ENCODE data around the gene LPAR2.
"Not testable (repeated sequence)": the region's sequence is repeated elsewhere in the genome, so short reads cannot be mapped to it uniquely, and the experiment has no call there.

The LPAR2 gene

GRCh38 chr19:19598728-19599451, 29.1 kb downstream of the LPAR2 start:
- DNase-seq (ENCODE audit: low read depth, low spot score) = not testable (repeated sequence)

GRCh38 chr19:19597809-19598306, 30.2 kb downstream of the LPAR2 start:
- no peak for DNase-seq (ENCODE audit: low read depth, low spot score)

DNA sequence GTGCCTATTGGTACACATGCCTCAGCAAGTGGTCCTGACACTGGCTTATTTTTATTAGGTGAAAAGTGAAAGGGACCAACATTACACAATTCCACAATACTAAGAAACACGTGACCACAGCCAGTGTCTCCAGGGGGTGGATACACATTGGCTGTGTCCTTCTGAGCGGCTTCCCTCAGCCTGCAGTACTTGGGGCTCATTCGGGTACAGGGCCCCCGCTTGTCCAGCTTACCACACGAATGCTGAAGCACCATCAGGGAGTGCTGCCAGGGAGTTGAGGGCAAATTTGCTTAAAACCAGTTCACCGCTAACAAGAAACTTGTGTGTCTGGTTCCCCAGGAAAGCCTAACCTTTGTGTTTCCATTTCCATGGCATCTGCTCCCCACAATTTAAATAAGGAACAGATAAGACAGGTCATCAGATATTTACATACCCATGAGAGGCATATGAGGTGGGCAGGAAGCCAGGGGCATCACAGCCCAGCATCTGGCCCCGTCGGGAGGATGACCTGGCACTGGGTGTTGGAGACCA, 32.8 kb downstream of the LPAR2 start:
- no peak for DNase-seq (ENCODE audit: low read depth, low spot score)

DNA sequence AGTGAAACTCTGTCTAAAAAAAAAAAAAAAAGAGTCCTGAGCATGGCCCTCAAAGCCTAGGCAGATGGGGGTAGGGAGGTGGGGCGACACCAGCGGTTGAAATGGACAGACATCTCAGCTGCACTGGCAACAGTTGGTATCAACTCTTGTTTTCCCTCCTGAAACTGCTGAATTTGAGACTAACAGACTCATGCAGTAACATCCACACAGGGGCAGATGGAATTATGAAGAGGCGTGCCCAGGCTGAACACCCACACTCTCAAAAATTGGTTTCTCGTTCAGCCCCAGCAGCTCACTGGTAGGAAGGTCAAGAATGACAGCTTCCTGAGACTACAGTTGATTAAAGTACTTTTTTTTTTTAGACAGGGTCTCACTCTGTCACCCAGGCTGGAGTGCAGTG, 33.6 kb downstream of the LPAR2 start:
- DNase-seq (ENCODE audit: low read depth, low spot score) = no peak

- DNase-seq (ENCODE audit: low read depth, low spot score) = no peak
Observed at GRCh38 chr19:19592690-19593089, 35.3 kb downstream of the LPAR2 start.

DNA sequence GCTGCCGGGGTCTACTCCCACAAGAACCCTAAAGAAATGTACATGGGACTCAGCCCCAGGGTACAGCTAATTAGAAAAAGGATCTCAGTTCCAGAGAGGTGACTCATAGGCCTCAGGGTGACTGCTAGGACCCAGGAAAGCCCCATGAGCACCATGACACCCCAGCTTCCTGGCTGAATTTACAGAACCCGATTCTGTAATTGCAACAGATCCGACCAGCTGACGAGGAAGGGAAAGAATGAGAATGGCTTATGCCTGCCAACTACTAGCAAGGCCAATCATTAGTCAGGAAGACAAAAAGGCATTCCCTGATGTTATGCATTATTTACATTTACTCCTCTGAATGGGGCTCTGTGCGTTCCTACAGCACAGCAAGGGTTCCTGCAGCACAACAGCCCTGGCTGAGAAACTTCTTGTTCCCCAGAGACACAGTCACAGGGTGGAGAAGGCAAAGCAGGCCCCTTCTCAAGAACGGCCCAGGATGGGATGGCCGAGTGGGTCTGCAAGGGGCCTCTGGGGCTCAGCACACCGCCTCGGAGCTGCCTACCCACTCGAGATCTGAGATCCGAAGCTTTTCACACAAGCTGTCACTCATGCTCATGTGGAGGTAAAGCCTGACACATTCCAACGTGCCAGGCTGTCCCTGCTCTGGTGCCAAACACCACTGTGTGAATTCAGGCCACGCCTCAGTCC, 36.7 kb downstream of the LPAR2 start:
- DNase-seq (ENCODE audit: low read depth, low spot score) = peak; percentile 89

- no peak for DNase-seq (ENCODE audit: low read depth, low spot score)
Observed at GRCh38 chr19:19588546-19588945, 39.5 kb downstream of the LPAR2 start.

DNA sequence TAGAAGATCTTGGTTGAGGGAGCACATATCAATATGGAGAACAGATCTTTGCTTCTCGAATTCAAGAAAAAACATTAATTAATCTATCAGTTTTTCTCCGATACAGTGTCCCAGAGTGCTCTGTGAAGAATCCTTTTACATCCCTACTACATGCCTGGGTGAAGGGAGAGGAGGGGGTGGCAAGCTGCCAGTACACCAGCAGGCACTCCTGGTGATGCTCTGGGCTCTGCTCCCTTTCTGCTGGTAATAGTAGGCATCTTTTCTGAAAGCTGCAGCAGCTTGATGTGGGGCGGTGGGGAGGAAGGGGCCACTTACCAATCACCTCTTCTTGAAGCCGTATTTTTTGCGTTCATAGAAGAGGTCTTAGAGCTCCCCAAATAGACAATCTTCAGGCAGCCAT, 40.2 kb downstream of the LPAR2 start:
- DNase-seq (ENCODE audit: low read depth, low spot score) = no peak

DNA sequence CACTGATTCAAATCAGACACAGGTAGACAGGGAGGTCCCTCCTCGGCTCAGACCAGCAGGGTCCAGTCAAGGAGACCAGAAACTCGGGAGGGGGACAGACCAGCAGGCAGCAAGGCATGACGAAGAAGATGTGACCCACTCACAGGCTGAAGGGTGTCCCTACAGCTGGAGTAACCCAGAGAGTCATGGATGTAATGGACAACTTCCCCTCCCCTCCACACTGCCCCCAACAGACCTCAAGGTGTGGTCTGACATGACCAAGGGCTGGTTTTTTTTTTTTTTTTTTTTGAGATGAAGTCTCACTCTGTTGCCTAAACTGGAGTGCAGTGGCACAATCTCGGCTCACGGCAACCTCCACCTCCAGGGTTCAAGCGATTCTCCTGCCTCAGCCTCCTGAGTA, 43.7 kb downstream of the LPAR2 start:
- no peak for DNase-seq (ENCODE audit: low read depth, low spot score)

- DNase-seq (ENCODE audit: low read depth, low spot score) = no peak
Observed at GRCh38 chr19:19582471-19582870, 45.5 kb downstream of the LPAR2 start.

GRCh38 chr19:19581391-19581790, 46.6 kb downstream of the LPAR2 start:
- DNase-seq (ENCODE audit: low read depth, low spot score) = no peak

DNA sequence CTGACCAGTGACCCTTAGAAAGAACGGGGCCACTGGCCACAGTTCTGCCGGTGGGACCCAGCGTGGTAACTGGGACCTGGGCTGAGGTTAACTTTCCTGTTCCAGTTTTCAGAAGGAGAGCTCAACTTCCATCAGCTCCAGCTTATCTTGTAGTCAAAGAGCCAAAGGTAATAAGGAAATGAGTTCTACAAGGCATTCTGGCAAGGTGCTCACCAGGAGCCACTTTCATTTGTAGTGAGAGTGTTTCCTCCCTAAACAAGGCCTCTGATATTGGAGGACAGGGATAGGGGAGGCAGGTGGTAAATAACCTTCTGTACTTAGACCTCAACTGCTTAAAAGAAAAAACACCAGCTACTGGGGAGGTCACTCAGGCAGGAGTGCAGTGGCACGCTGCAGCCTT, 47.6 kb downstream of the LPAR2 start:
- DNase-seq (ENCODE audit: low read depth, low spot score) = no peak

DNA sequence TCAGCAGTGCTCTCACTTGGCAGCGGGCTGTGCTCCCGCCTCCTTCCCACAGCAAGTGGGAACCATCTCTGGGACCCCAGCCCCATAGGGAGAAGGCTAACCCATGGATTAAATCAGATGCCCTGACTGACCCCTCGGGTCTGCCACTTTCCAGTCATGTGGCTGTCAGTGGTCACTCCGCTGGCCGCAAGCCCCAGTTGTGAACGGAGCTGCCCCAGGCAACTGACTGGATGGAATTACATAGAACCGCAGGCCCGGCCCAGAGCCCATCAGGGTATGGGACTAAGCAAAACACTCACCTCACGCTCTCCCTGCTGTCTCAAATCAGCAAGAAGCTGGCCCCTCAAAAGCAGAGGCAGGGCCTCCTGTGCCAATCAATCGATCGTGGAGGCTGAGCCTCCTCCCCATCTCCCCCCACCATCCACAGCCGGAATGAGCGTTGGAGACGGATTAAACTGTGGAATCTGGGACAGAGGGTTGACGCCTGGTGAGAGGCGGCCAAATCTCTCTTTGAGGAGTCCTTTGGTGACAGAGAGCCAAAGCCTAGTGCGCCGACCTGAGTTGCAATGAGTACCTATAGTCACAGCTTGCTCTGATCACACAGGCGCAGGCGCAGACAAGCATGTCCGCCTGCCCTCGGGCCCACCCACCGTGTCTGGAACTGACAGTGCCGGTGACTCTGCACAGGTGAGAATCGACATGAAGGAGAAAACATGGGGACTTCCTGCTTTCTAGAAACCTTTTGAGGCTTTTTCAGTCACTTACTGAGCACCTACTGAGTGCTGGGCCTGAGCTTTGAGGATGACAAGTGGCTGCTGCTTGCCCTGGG, 48.3 kb downstream of the LPAR2 start:
- no peak for DNase-seq (ENCODE audit: low read depth, low spot score)

DNA sequence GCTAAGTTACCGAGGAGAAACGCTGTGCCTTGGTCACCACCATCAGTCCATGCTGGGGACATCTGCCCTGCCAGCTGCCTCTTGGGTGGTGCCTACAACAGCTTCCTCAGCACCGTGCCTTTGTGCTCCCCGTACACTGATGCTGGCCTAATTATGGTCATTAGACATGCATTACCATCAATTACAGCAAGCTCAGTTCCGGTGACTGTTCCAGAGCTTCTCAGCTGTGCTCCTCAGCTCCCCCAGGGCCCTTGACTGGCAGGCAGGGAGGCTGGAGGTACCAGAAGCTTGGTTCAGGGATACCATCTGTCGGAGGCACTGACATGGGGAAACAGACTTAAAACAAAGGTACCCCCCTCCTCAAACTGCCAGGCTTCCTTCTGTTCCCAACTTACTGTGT, 49.8 kb downstream of the LPAR2 start:
- DNase-seq (ENCODE audit: low read depth, low spot score) = no peak

GRCh38 chr19:19575411-19575810, 52.6 kb downstream of the LPAR2 start:
- DNase-seq (ENCODE audit: low read depth, low spot score) = no peak

All from astrocyte of the hippocampus (primary cell).